22Rv1 (cell line): ENCODE results near the gene CDHR3.

Source experiments
- H3K27ac ChIP-seq: fragments of 450-650 bp; 2 replicates; pipeline ENCODE4 v1.5.1; 2017
- ZFX ChIP-seq: fragments of 450-650 bp; IDR thresholded peaks from 2 replicates; pipeline ENCODE4 v1.6.1; 2017; ENCODE audit warnings: antibody characterized with exemption, borderline replicate concordance
- TF ChIP-seq, protein P1 (sequence below): fragments of 450-650 bp; IDR thresholded peaks from 2 replicates; pipeline ENCODE4 v1.5.1; 2017; ENCODE audit warnings: mild to moderate bottlenecking

The CDHR3 gene

DNA sequence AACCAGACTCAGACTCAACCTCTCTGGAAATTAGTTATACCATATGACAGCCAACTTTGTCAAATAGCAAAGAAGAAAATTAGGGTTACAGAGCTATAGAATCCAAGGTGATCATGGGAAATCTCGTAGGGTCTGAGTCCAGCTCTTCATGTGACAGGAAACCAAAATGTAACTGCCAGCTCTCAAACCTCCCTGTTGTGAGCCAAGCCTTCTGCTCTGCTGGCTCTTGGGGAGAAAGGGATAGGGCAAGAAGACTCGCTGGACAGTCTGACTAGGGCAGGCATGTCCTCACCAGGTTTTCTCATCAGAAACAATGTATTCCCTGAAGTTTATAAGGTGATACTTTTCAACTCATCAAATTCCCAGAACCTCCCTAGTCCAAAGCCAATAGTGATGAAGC is 63.0 kb downstream of the CDHR3 start:
- H3K27ac ChIP-seq, result no peak overlapping the region
- TF ChIP-seq ZFX, result no peak
- TF ChIP-seq, protein P1, sequence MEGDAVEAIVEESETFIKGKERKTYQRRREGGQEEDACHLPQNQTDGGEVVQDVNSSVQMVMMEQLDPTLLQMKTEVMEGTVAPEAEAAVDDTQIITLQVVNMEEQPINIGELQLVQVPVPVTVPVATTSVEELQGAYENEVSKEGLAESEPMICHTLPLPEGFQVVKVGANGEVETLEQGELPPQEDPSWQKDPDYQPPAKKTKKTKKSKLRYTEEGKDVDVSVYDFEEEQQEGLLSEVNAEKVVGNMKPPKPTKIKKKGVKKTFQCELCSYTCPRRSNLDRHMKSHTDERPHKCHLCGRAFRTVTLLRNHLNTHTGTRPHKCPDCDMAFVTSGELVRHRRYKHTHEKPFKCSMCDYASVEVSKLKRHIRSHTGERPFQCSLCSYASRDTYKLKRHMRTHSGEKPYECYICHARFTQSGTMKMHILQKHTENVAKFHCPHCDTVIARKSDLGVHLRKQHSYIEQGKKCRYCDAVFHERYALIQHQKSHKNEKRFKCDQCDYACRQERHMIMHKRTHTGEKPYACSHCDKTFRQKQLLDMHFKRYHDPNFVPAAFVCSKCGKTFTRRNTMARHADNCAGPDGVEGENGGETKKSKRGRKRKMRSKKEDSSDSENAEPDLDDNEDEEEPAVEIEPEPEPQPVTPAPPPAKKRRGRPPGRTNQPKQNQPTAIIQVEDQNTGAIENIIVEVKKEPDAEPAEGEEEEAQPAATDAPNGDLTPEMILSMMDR, result no peak

DNA sequence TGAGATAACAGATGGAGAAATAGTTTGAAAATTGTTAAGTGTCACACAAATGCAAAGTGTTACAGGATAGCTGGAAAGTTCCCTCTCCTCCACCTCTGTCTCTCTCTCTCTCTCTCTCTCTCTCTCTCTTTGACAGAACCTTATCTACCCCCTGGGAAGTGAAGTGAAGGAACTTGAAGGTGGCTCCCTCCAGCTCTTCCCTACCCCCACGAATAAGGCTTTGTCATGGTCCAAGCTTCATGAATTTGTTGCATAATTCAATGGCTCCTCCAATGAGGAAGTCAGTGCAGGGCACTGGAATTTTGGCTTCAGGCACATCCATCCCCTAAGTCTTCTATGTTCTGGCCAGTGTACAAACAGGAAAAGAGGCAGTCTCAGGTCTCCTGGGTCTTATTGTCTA is 66.4 kb downstream of the CDHR3 start:
- TF ChIP-seq, protein P1, result no peak
- TF ChIP-seq ZFX, result no peak
- H3K27ac ChIP-seq, result no peak overlapping the region

DNA sequence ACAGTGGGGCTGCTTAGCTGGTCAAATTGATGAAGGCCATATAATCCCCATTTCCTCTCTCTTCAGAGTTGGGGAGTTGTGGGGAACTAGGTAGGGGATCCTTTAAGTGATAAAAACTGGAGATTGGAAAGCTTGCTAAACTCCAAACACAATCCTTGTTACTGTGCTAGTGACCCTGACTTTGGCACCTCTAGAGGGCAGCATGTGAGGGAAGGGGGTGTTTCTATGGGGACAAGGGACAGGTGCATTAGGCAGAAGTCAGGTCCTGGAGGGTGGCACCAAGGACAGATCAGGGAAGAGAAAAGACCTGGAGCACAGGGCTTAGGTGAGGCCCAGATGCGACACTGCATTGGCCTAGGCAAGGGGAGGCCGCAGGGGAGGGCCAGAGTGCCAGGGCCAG is 66.9 kb downstream of the CDHR3 start:
- no peak overlapping the region for H3K27ac ChIP-seq
- TF ChIP-seq ZFX, result no peak
- TF ChIP-seq, protein P1, result peak; percentile 41

DNA sequence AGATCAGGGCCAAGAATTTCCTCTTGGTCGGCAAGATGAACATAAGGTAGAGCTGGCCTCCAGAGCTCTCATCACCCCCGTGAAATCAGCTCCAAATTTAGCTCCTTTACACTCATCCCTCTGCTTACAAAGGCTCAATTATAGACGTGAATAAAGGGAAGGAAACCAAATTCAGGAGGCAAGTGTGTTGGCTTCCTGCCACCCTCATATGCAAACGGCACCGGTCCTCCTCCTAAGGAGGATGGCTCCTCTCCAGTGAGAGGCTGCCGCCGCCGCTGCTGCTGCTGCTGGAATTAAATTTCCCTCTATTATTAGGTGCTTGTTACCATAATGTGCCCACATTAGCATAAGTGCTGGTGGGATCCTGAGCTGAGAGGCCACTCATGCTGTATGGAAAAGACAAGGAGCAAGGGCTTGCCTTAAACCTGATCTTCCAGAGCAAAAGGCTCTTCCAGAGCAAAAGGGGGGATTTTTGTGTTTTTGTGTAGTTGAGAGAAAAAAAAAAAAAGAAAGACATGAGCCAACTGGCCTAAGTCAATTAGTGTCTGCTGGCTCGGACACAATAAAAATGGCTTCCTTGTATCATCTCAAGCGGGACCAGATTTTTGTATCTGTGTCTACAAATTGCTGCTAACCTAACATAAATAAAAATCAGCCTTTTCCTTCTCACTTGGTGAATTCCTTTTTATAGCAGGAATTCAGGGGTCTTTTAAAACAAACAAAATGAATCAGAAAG is 68.4 kb downstream of the CDHR3 start:
- no peak overlapping the region for H3K27ac ChIP-seq
- TF ChIP-seq ZFX, result no peak
- TF ChIP-seq, protein P1, result no peak

DNA sequence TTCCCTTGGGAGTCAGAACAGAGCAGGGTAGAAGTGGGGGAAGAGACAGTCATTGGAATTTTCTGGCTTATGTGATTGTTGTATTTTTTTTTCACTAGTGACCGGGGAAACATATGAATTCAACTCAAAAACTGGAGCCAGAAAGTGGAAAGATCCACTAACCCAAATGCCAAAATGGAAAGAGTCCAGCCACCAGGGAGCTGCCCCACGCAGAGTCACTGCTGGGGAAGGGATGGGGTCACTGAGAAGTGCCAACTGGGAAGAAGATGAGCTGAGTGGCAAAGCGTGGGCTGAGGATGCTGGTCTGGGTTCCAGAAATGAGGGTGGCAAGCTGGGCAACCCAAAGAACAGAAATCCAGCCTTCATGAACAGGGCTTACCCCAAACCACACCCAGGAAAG is 69.2 kb downstream of the CDHR3 start:
- TF ChIP-seq, protein P1, result no peak
- no peak for TF ChIP-seq ZFX
- H3K27ac ChIP-seq, result no peak overlapping the region

DNA sequence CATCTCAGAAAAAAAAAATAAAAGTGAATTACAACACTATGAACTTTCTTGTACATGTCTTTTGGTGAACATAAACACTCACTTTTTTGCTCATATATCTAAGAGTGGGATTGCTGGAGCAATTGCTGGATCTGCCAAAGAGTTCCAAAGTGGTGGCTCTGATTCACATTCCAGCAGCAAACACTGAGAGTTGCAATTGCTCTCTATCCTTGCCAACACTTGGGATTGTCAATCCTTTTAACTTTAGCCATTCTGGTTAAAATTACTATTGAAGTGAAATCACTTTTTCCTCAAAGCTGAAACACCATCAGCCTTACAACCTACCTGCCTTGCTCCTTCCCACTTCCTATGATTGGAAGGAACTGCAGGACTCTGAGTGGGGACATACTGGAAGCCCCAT is 70.7 kb downstream of the CDHR3 start:
- no peak for TF ChIP-seq ZFX
- TF ChIP-seq, protein P1, result no peak
- H3K27ac ChIP-seq, result no peak overlapping the region

DNA sequence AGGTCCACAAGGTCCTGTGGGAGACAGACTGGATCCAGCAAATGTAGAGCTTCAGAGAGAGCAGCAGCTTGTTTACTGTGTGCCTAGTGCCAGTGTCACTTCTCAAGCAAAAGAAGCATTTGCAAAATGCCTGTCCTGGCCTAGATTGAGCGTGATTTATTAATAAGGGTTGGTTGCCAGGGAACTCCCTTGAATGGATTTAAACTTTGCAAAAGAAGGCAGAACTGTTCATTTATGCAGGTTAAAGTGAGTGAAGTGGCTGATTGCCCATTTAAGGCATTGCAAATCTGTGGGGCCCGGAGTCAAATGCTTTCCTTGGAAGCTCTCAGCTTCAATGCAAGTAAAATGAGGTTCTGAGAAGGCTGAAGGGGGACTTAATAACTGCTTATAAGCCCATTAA is 71.3 kb downstream of the CDHR3 start:
- no peak overlapping the region for H3K27ac ChIP-seq
- no peak for TF ChIP-seq ZFX
- TF ChIP-seq, protein P1, result no peak
